Endothelial cell of umbilical vein (primary cell): ENCODE measurements around the gene ELMO2. TPM values are rescaled to one million over a fixed set of nuclear protein-coding genes. Genes with fewer than 3 reads are reported as not detected.

Experiments used
- BruUV-seq: library from RNA; stranded (reverse); fragments of 400-500 nt; replicated peaks from 2 replicates; lab custom pipeline; 2021; lab: Mats Ljungman, UMichigan
- CTCF ChIA-PET: fragments of 300-600, 350-600 bp; sonication (Branson Sonifier 250); formaldehyde crosslinking; loops from one replicate; lab custom pipeline; 2021; ENCODE audit warnings: antibody characterized with exemption, inconsistent platforms; lab: Charles Lee
- POLR2A ChIA-PET: fragments of 300-600, 350-600 bp; sonication (Branson Sonifier 250); formaldehyde crosslinking; loops from one replicate; lab custom pipeline; 2021; ENCODE audit warnings: antibody characterized with exemption, inconsistent platforms; lab: Charles Lee
- DNase-seq: peaks from one replicate; pipeline ENCODE4 v3.0.0-alpha.2; 2011; ENCODE audit warnings: low read depth, low spot score
- FAIRE-seq: peaks from 2 replicates; lab custom pipeline; 2011; peaks lifted over from hg19 to GRCh38; lab: Jason Lieb, UNC
- H2AFZ ChIP-seq: 2 replicates; pipeline ENCODE4 v1.6.0; 2012; ENCODE audit warnings: low read depth, low read length, control low read depth, inconsistent platforms
- H3K27ac ChIP-seq: 2 replicates; pipeline ENCODE4 v1.5.1; 2011; ENCODE audit warnings: low read depth, mild to moderate bottlenecking, control low read depth, low read length, moderate library complexity; ENCODE audit not compliant: insufficient read depth
- H3K27me3 ChIP-seq, 2 experiments: 2 replicates each; pipeline versions ENCODE4 v1.6.0 to v1.6.1; 2011; ENCODE audit warnings: low read length in 2 of 2, mixed read lengths in 1 of 2; ENCODE audit not compliant: control insufficient read depth in 2 of 2, insufficient read depth in 2 of 2
- H3K36me3 ChIP-seq, 2 experiments: 2 replicates in 1 of 2; 3 replicates in 1 of 2; pipeline ENCODE4 v1.5.1; 2011; ENCODE audit warnings: low read length in 2 of 2, mild to moderate bottlenecking in 1 of 2, moderate library complexity in 1 of 2; ENCODE audit not compliant: control insufficient read depth in 2 of 2, insufficient read depth in 2 of 2; ENCODE audit errors: extremely low read depth in 1 of 2
- H3K4me1 ChIP-seq: 3 replicates; pipeline ENCODE4 v1.5.1; 2011; ENCODE audit warnings: mild to moderate bottlenecking, low read length; ENCODE audit not compliant: control insufficient read depth, insufficient read depth; ENCODE audit errors: extremely low read depth
- H3K4me2 ChIP-seq: 2 replicates; pipeline ENCODE4 v1.6.1; 2011; ENCODE audit warnings: low read length, control low read depth, mixed read lengths; ENCODE audit not compliant: insufficient read depth
- H3K4me3 ChIP-seq, 3 experiments: fragments of 200-600 bp in 1 of 3; sonication (generic), shearing (Covaris generic) in 1 of 3; replicated peaks in 1 of 3; 2 replicates each; pipeline ENCODE4 v1.5.1; 2011 to 2016; ENCODE audit warnings: control low read depth in 3 of 3, low read length in 3 of 3, mild to moderate bottlenecking in 2 of 3, inconsistent platforms in 1 of 3, low read depth in 1 of 3, moderate library complexity in 1 of 3; ENCODE audit not compliant: insufficient read depth in 1 of 3
- H3K79me2 ChIP-seq: 2 replicates; pipeline ENCODE4 v1.6.0; 2012; ENCODE audit warnings: low read length, inconsistent platforms; ENCODE audit not compliant: control insufficient read depth, insufficient read depth
- H3K9ac ChIP-seq: replicated peaks from 2 replicates; pipeline ENCODE3; 2011; ENCODE audit warnings: low read length, control low read depth; ENCODE audit not compliant: insufficient read depth; ENCODE audit errors: extremely low read depth
- H3K9me1 ChIP-seq: replicated peaks from 3 replicates; pipeline ENCODE4 v1.6.0; 2011; ENCODE audit warnings: mild to moderate bottlenecking, low read length; ENCODE audit not compliant: control insufficient read depth, insufficient read depth; ENCODE audit errors: extremely low read depth
- H3K9me3 ChIP-seq: replicated peaks from 2 replicates; pipeline ENCODE4 v1.5.1; 2012; ENCODE audit warnings: low read length, inconsistent platforms; ENCODE audit not compliant: control insufficient read depth, insufficient read depth
- H4K20me1 ChIP-seq: replicated peaks from 2 replicates; pipeline ENCODE3; 2011; ENCODE audit warnings: mild to moderate bottlenecking, low read length; ENCODE audit not compliant: control insufficient read depth, insufficient read depth; ENCODE audit errors: extremely low read depth
- CTCF ChIP-seq, 2 donors: IDR thresholded peaks; 1 replicate in 1 of 2; 2 replicates in 1 of 2; pipeline ENCODE4 v1.5.1; 2011; ENCODE audit warnings: low read length in 2 of 2, mild to moderate bottlenecking in 2 of 2, moderate library complexity in 2 of 2, control low read depth in 1 of 2, inconsistent platforms in 1 of 2, low read depth in 1 of 2; ENCODE audit not compliant: insufficient read depth in 1 of 2; ENCODE audit errors: extremely low read depth in 1 of 2
- EZH2 ChIP-seq: IDR thresholded peaks from 2 replicates; pipeline ENCODE4 v1.6.1; 2012; ENCODE audit warnings: borderline replicate concordance, low read depth, mild to moderate bottlenecking, moderate library complexity, low read length, inconsistent platforms; ENCODE audit not compliant: severe bottlenecking
- FOS ChIP-seq: IDR thresholded peaks from 2 replicates; pipeline ENCODE4 v1.6.1; 2011; ENCODE audit warnings: mild to moderate bottlenecking, low read length, moderate library complexity, borderline replicate concordance; ENCODE audit not compliant: insufficient read depth
- GATA2 ChIP-seq: IDR thresholded peaks from 2 replicates; pipeline ENCODE4 v1.7.0; 2011; ENCODE audit warnings: low read depth, mild to moderate bottlenecking, moderate library complexity, mixed read lengths, low read length; ENCODE audit not compliant: insufficient read length, insufficient read depth
- JUN ChIP-seq: IDR thresholded peaks from 2 replicates; pipeline ENCODE4 v1.6.1; 2011; ENCODE audit warnings: borderline replicate concordance, low read depth; ENCODE audit not compliant: insufficient read length, insufficient read depth
- MAX ChIP-seq: IDR thresholded peaks from 2 replicates; pipeline ENCODE4 v1.6.1; 2011; ENCODE audit not compliant: insufficient read depth, insufficient read length
- MYC ChIP-seq: IDR thresholded peaks from one replicate; pipeline ENCODE4 v1.6.1; 2011; ENCODE audit warnings: mild to moderate bottlenecking, low read depth, low read length
- POLR2A ChIP-seq: IDR thresholded peaks from 2 replicates; pipeline ENCODE4 v1.6.1; 2012; ENCODE audit warnings: low read depth, mild to moderate bottlenecking, control low read depth, low read length
- POLR2AphosphoS5 ChIP-seq: IDR thresholded peaks from 2 replicates; pipeline ENCODE4 v1.6.1; 2012; ENCODE audit warnings: low read depth, mild to moderate bottlenecking, control low read depth, low read length, moderate library complexity; ENCODE audit not compliant: insufficient read depth
- dilution Hi-C: fragments of 300-500 bp; cut with MboI; formaldehyde crosslinking; loops from one replicate; pipeline ENCODE4 v1.15.0; 2019; ENCODE audit warnings: low sequenced_read_pairs; ENCODE audit not compliant: extremely low pct_ligation_motif_present
- intact Hi-C: fragments of 100-400 bp; cut with micrococcal nuclease; formaldehyde crosslinking; loops from one replicate; pipeline ENCODE4 v1.10.0; 2022
- polyA plus RNA-seq, 4 experiments: library from polyadenylated mRNA; depleted of rRNA in 3 of 4; stranded (reverse) in 3 of 4; unstranded in 1 of 4; fragments of >200 nt; gene quantifications; 2 replicates each; pipeline versions ENCODE4 v1.2.1 to v1.2.3, GENCODE V29; 2011 to 2012; ENCODE audit warnings: missing spikeins in 1 of 4
- total RNA-seq: library from RNA; stranded (reverse); gene quantifications from 2 replicates; pipeline ENCODE4 v1.2.3, GENCODE V29; 2021

The ELMO2 gene
- total and polyA plus RNA-seq, 2 donors (not counting 3 experiments of a cell fraction or from before 2014, with no cell fraction given) = 35.1 to 43.5 TPM

GRCh38 chr20:46402331-46402811, 4.0 kb downstream of the ELMO2 start:
- Histone ChIP-seq H2AFZ (no peak overlapping the region), H3K9me3 (no peaks in the 10 kb centered on the region), H3K4me1 (peaks cover 37% of the 10 kb centered on the region), H3K9me1 (no peaks in the 10 kb centered on the region), H3K27me3 (no peaks in the 10 kb centered on the region), H3K4me3 (no peak overlapping the region), H3K27ac (no peak overlapping the region), H3K36me3 (no peaks in the 10 kb centered on the region), H4K20me1 (no peaks in the 10 kb centered on the region), H3K4me2 (no peak overlapping the region), H3K9ac (no peak overlapping the region), H3K79me2 (peaks cover 28% of the 10 kb centered on the region)
- no TSS peak for BruUV-seq
- POLR2A ChIA-PET = no interaction called here
- TF ChIP-seq POLR2A = no peak
- no peak for TF ChIP-seq GATA2
- TF ChIP-seq CTCF (IDR thresholded peaks at IDR 0.05; ENCODE audit: extremely low read depth in 1 of 2, insufficient read depth in 1 of 2, low read depth in 1 of 2, low read length in 2 of 2) = no peak
- TF ChIP-seq MAX = no peak
- TF ChIP-seq MYC = no peak
- TF ChIP-seq POLR2AphosphoS5 = no peak
- TF ChIP-seq FOS = no peak
- no peak for TF ChIP-seq EZH2
- TF ChIP-seq JUN = no peak
- no peak for DNase-seq
- intact Hi-C loops = no loop called here
- no peak for FAIRE-seq
- CTCF ChIA-PET = interaction anchor here (1.0 to 1.3 kb wide), 2 partner anchors 9 to 274 kb away, joined by 3 to 4 read pairs; no protein-coding TSS in a partner anchor
- dilution Hi-C loops = no loop called here
